Suprapubic skin (tissue), 4 donors: ENCODE data around the gene DNAJC8. TPM values are rescaled to one million over a fixed set of nuclear protein-coding genes. Genes with fewer than 3 reads are reported as not detected.
A peak's percentile ranks its signal among the peaks of the same experiment; 100 is the strongest.

Experiments
- DNase-seq, 2 donors: peaks; one replicate each; pipeline ENCODE4 v3.0.0-alpha.2; 2019; ENCODE audit warnings: low spot score in 2 of 2
- H3K27ac ChIP-seq: fragments of 200-600 bp; sonication (generic); one replicate; pipeline ENCODE4 v1.5.1; 2019
- H3K27me3 ChIP-seq: fragments of 200-600 bp; sonication (generic); one replicate; pipeline ENCODE4 v1.5.1; 2019
- H3K36me3 ChIP-seq: fragments of 200-600 bp; sonication (generic); one replicate; pipeline ENCODE4 v1.5.1; 2019
- H3K4me1 ChIP-seq: fragments of 200-600 bp; sonication (generic); one replicate; pipeline ENCODE4 v1.5.1; 2019
- H3K4me3 ChIP-seq: fragments of 200-600 bp; sonication (generic); one replicate; pipeline ENCODE4 v1.5.1; 2019; ENCODE audit warnings: mild to moderate bottlenecking
- H3K9me3 ChIP-seq: fragments of 200-600 bp; sonication (generic); one replicate; pipeline ENCODE4 v1.5.1; 2019
- CTCF ChIP-seq, 2 donors: fragments of 200-600 bp in 1 of 2; fragments of 450-650 bp in 1 of 2; sonication (generic) in 1 of 2; IDR thresholded peaks; one replicate each; pipeline ENCODE4 v1.5.1; 2016 to 2019; ENCODE audit warnings: antibody characterized with exemption in 2 of 2, mild to moderate bottlenecking in 1 of 2, moderate library complexity in 1 of 2
- EP300 ChIP-seq: sonication (generic); formaldehyde crosslinking; IDR thresholded peaks from one replicate; pipeline ENCODE4 v1.6.1; 2017; ENCODE audit warnings: antibody characterized with exemption
- POLR2A ChIP-seq, 2 donors: fragments of 450-650 bp; IDR thresholded peaks; one replicate each; pipeline ENCODE4 v1.6.1; 2017; ENCODE audit warnings: antibody characterized with exemption in 2 of 2, mild to moderate bottlenecking in 2 of 2, moderate library complexity in 2 of 2
- POLR2AphosphoS5 ChIP-seq, 3 donors: sonication (generic); formaldehyde crosslinking; IDR thresholded peaks; one replicate each; pipeline ENCODE4 v1.6.1; 2017; ENCODE audit warnings: antibody characterized with exemption in 3 of 3
- WGBS: methylation state at CpG from one replicate; pipeline ENCODE4 v1.1.5; 2018; 5-methylcytosine and 5-hydroxymethylcytosine counted together
- total RNA-seq, 4 donors: library from RNA; depleted of rRNA; stranded (reverse); fragments of >200 nt; gene quantifications; one replicate each; pipeline ENCODE4 v1.1.0, GENCODE V29; 2016

Gene DNAJC8
- total RNA-seq, 4 donors from 2014 or later, result 28.2 to 39.0 (median 31.7) TPM

- Histone ChIP-seq H3K27ac (peak overlapping the region; percentile 86), H3K9me3 (no peaks in the 10 kb centered on the region), H3K4me1 (peaks cover 60% of the 10 kb centered on the region), H3K4me3 (peak overlapping the region; percentile 23), H3K36me3 (no peaks in the 10 kb centered on the region), H3K27me3 (no peaks in the 10 kb centered on the region)
- WGBS, result 26% methylated on average over 3 of the region's 3 CpGs
- DNase-seq, result no peak
- TF ChIP-seq POLR2A (IDR thresholded peaks at IDR 0.05), result no peak
- TF ChIP-seq POLR2AphosphoS5 (IDR thresholded peaks at IDR 0.05), result peak in 1 of 3 donors; percentile 63
Observed at GRCh38 chr1:28249013-28249865, 16.4 kb upstream of the DNAJC8 start.

DNA sequence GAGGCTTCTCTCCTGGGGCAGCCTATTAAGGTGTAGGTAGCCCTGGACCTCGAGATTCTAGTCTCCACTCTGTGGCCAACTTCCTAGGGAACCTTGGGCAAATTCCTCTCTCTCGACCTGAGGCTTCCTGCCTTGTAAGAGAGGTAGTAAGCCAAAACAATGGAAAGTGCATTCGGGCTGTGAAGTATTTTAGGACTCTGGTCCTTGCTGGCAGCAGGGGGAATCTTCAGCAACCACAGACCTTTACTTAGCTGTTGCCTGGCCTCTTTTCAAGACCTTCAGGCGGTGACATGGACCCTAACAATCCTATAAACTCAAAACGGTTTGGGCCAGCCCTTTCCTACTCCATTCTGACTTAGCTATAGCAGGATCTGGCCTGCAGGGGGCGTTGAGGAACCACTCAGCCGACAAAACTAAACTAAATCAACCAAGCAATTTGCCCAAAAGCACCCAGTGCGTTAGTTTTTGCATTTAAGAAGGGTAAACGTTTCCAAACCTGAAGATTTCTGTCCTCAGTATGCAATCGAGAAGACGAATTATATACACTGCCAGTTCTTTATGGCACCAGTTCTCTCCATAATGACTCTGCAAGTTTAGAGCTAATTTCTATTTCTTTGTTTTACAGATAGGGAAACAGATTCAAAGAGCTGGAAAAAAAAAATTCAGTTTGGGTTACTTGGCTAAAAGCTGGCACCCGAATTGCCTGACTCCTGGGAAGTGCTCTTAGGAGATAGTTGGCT, 15.6 kb upstream of the DNAJC8 start:
- peak; percentile 86 to 91 for DNase-seq
- H3K27me3 ChIP-seq, result no peaks in the 10 kb centered on the region
- peak overlapping the region; percentile 86 for H3K27ac ChIP-seq
- H3K9me3 ChIP-seq, result no peaks in the 10 kb centered on the region
- no peaks in the 10 kb centered on the region for H3K36me3 ChIP-seq
- TF ChIP-seq CTCF (IDR thresholded peaks at IDR 0.05) (peak; percentile 77 to 88), POLR2AphosphoS5 (IDR thresholded peaks at IDR 0.05) (no peak)
- WGBS, result 3% methylated on average over 12 of the region's 12 CpGs
- peak overlapping the region; percentile 23 for H3K4me3 ChIP-seq
- peaks cover 63% of the 10 kb centered on the region for H3K4me1 ChIP-seq

DNA sequence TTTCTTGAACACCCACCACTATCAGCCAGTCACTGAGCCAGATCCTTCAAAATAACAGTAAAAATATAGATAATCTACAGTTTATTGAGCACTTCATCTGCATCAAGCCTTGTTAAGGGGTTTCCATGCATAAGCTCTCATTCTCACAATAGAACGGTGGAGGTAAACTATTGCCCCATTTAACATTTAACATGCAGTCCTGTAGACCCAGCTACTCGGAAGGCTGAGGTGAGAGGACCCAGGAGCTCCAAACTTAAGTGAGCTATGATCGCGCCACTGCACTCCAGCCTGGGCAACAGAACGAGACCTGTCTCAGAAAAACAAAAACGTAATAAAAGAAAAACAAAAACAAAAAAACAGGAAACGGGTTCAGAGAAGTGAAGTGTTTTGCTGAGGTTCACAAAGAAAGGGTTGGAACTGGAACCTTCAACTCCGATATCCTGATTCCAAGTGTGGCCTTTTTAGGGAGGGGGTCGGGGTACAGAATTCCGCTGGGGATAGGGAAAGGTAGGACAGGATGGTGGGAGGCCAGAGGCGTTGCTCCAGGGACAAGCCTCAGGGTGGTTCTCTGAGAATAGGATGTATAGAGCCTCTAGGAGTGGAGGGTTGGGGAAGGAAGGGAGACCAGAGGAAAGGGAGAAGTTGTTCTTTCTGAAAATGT, 14.9 kb upstream of the DNAJC8 start:
- Histone ChIP-seq H3K27me3 (no peaks in the 10 kb centered on the region), H3K27ac (peak overlapping the region; percentile 86), H3K9me3 (no peaks in the 10 kb centered on the region), H3K4me1 (peaks cover 70% of the 10 kb centered on the region), H3K36me3 (no peaks in the 10 kb centered on the region), H3K4me3 (peak overlapping the region; percentile 66)
- TF ChIP-seq EP300, result no peak
- no peak for TF ChIP-seq CTCF (IDR thresholded peaks at IDR 0.05)
- no peak for TF ChIP-seq POLR2AphosphoS5 (IDR thresholded peaks at IDR 0.05)
- no peak for DNase-seq
- WGBS, result 53% methylated on average over 11 of the region's 11 CpGs

DNA sequence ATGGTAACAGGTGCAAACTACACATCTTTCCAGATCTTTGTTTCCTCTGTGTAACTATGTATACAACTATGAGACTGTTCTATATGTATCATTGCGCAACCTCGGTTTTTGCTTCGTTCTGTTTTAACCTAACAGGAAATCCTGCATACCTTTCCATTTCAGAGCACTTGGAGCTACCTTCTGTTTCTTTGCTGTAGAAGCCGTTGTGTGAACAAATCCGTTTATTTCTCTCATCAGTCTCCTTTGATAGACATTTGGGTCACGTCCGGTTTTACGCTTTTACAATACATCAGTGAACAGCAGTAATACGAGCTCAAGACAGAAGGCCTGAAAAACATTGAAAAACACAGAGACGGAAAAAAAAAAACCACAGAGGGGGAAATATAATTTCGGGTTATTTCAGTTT, 13.6 kb upstream of the DNAJC8 start:
- 33% methylated on average over 11 of the region's 11 CpGs for WGBS
- DNase-seq, result no peak
- H3K36me3 ChIP-seq, result no peaks in the 10 kb centered on the region
- H3K4me1 ChIP-seq, result peaks cover 71% of the 10 kb centered on the region
- TF ChIP-seq CTCF (IDR thresholded peaks at IDR 0.05), result no peak
- no peak for TF ChIP-seq POLR2A (IDR thresholded peaks at IDR 0.05)
- no peak for TF ChIP-seq POLR2AphosphoS5 (IDR thresholded peaks at IDR 0.05)
- no peak for TF ChIP-seq EP300
- H3K27me3 ChIP-seq, result no peaks in the 10 kb centered on the region
- peak overlapping the region; percentile 86 for H3K27ac ChIP-seq
- peak overlapping the region; percentile 66 for H3K4me3 ChIP-seq
- no peaks in the 10 kb centered on the region for H3K9me3 ChIP-seq

DNA sequence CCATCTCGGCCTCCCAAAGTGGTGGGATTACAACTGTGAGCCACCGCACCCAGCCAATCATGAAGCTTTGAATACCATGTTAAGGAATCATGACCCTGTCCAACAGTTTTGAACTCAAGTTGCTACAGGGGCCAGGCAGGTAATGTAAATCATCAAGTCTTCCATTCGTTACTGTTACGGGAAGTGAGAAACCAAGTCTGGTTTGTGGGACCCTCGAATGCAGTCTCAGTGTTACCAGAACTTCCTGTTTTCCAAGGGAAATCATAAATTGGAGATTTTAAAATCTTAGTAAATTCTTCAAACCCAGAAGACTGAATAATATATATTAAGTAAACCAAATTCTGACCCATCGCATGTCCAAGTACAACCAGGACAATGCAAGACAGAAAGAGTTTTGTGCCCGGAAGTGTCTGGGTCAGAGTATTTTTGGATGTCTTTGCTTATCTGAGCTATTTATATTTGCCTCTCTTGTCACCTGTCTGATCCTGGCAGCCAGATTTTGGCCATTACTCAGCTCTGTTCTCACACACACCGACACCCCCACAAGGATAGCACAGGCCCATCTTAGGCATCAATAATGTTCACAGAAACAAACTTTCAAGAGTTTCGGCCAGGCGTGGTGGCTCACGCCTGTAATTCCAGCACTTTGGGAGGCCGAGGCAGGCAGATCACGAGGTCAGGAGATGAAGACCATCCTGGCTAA, 11.9 kb upstream of the DNAJC8 start:
- no peaks in the 10 kb centered on the region for H3K9me3 ChIP-seq
- TF ChIP-seq POLR2A (IDR thresholded peaks at IDR 0.05) (no peak), CTCF (IDR thresholded peaks at IDR 0.05) (no peak), EP300 (no peak), POLR2AphosphoS5 (IDR thresholded peaks at IDR 0.05) (no peak)
- H3K4me1 ChIP-seq, result peaks cover 55% of the 10 kb centered on the region
- no peak for DNase-seq
- 91% methylated on average over 11 of the region's 13 CpGs for WGBS
- no peaks in the 10 kb centered on the region for H3K27me3 ChIP-seq
- H3K4me3 ChIP-seq, result no peak overlapping the region
- H3K36me3 ChIP-seq, result no peaks in the 10 kb centered on the region
- no peak overlapping the region for H3K27ac ChIP-seq
